Activated T-helper 17 cell treated with anti-CD3 and anti-CD28 coated beads, Interleukin-2, amount 50 U/mL, for 72 hours (primary cell): ENCODE results near the gene CD34. TPM values are rescaled to one million over a fixed set of nuclear protein-coding genes. Genes with fewer than 3 reads are reported as not detected.
A peak's percentile ranks its signal among the peaks of the same experiment; 100 is the strongest.
"Not testable (repeated sequence)": the region's sequence is repeated elsewhere in the genome, so short reads cannot be mapped to it uniquely, and the experiment has no call there.

Experiments used
- ATAC-seq: fragments of 150-1000 bp; cut with Tn5 transposase; replicated peaks from 2 replicates; pipeline ENCODE4 v1.10.0; 2021; ENCODE audit warnings: mild to moderate bottlenecking, moderate library complexity
- H3K27ac Mint-ChIP-seq: one replicate; pipeline ENCODE4 v1.8.0; 2022; ENCODE audit warnings: mixed read lengths
- H3K27me3 Mint-ChIP-seq: one replicate; pipeline ENCODE4 v1.8.0; 2022; ENCODE audit warnings: mixed read lengths
- H3K36me3 Mint-ChIP-seq: one replicate; pipeline ENCODE4 v1.8.0; 2022; ENCODE audit warnings: low read depth, mild to moderate bottlenecking, mixed read lengths
- H3K4me1 Mint-ChIP-seq: one replicate; pipeline ENCODE4 v1.8.0; 2022; ENCODE audit warnings: mixed read lengths
- H3K4me3 Mint-ChIP-seq: one replicate; pipeline ENCODE4 v1.8.0; 2022; ENCODE audit warnings: mild to moderate bottlenecking, mixed read lengths
- H3K9me3 Mint-ChIP-seq: one replicate; pipeline ENCODE4 v1.8.0; 2022; ENCODE audit warnings: mixed read lengths
- total RNA-seq, 2 donors: library from RNA; stranded (reverse); gene quantifications; one replicate each; pipeline ENCODE4 v1.2.3, GENCODE V29; 2022

CD34 gene
- total RNA-seq, 2 donors from 2014 or later, result 0.06 to 0.24 TPM

- Mint-ChIP-seq H3K4me1 (peaks cover 33% of the 10 kb centered on the region), H3K36me3 (no peaks in the 10 kb centered on the region), H3K4me3 (peak overlapping the region; percentile 82), H3K27me3 (peaks cover 7% of the 10 kb centered on the region), H3K27ac (peak overlapping the region; percentile 78), H3K9me3 (no peaks in the 10 kb centered on the region)
- ATAC-seq, result peak; percentile 27
Observed at GRCh38 chr1:207883660-207884250, 27.2 kb downstream of the CD34 start.

DNA sequence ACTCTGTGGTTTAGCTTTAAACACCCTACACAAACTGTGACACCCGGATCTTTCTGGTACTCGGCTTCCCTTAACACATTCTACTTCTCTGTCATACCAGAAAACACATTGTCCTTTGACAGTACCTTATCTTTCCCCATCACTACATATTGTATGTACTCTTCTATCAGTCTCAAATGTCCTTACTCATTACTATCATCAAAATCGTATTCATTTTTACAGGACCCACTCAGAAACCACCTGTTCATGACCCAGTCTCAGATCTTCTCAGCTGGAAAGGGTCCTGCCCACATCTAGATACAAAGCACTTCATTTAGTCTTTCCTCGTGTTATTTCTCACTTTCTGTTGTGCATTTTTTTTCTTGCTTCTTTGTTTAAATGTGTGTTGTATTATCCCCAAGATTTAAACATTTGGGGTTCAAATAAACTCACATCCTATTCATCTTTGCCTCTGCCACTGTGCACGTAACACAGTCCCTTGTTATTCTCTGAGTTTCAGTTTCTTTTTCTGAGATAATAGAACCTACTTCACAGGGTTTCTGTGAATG is 27.7 kb downstream of the CD34 start:
- peaks cover 33% of the 10 kb centered on the region for H3K4me1 Mint-ChIP-seq
- H3K27ac Mint-ChIP-seq, result peak overlapping the region; percentile 78
- ATAC-seq, result peak; percentile 80
- H3K9me3 Mint-ChIP-seq, result no peaks in the 10 kb centered on the region
- no peaks in the 10 kb centered on the region for H3K36me3 Mint-ChIP-seq
- peak overlapping the region; percentile 82 for H3K4me3 Mint-ChIP-seq
- H3K27me3 Mint-ChIP-seq, result peaks cover 7% of the 10 kb centered on the region

- Mint-ChIP-seq H3K27me3 (peaks cover 7% of the 10 kb centered on the region), H3K4me1 (peaks cover 33% of the 10 kb centered on the region), H3K27ac (peak overlapping the region; percentile 78), H3K4me3 (peak overlapping the region; percentile 82), H3K9me3 (no peaks in the 10 kb centered on the region), H3K36me3 (no peaks in the 10 kb centered on the region)
- peak; percentile 43 for ATAC-seq
Observed at GRCh38 chr1:207882692-207883091, 28.2 kb downstream of the CD34 start.

DNA sequence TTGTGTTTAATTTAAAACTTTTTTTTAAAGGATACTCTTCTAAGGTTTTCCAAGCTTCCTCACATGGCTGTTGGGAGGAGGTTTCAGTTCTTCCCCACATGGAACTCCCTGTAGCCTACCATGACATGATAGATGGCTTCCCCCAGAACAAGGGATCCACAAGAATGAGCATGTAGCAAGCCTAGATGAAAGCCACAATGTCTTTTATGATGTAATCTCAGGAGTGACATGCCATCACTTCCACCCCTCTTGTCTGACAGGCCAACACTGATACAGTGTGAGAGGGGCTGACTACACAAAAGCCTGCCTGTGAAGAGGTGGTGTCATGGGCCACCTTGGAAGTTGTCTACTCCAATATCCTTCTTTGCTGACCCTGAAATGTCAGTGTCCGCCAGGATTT is 32.0 kb downstream of the CD34 start:
- no peak overlapping the region for H3K4me3 Mint-ChIP-seq
- no peaks in the 10 kb centered on the region for H3K27me3 Mint-ChIP-seq
- H3K9me3 Mint-ChIP-seq, result no peaks in the 10 kb centered on the region
- H3K36me3 Mint-ChIP-seq, result no peaks in the 10 kb centered on the region
- no peak for ATAC-seq
- H3K4me1 Mint-ChIP-seq, result peaks cover 36% of the 10 kb centered on the region
- no peak overlapping the region for H3K27ac Mint-ChIP-seq

- H3K9me3 Mint-ChIP-seq, H3K27ac Mint-ChIP-seq, H3K36me3 Mint-ChIP-seq, ATAC-seq, H3K27me3 Mint-ChIP-seq, H3K4me3 Mint-ChIP-seq: not testable (repeated sequence)
- H3K4me1 Mint-ChIP-seq, result peaks cover 37% of the 10 kb centered on the region
Observed at GRCh38 chr1:207877914-207878313, 33.0 kb downstream of the CD34 start.

DNA sequence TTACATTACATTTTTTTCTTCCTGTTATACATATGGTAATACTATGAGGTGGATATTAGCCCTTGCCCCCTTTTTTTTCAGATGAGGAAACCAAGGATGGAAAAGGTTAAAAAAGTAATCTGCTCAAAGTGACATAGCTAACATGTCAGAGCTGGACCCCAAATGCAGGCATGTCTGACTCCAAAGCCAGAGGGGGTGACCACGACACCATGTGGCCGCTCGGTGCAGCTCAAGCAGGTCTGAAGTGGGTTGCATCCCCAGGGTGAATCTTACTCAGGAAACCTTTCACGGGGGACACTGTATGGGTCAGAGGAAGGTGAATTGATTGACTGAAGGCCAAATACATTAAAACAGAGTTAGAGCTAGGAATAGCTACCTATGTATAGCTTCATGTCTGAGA is 34.8 kb downstream of the CD34 start:
- H3K9me3 Mint-ChIP-seq, result no peaks in the 10 kb centered on the region
- no peak overlapping the region for H3K4me3 Mint-ChIP-seq
- peaks cover 45% of the 10 kb centered on the region for H3K4me1 Mint-ChIP-seq
- peak overlapping the region; percentile 19 for H3K27ac Mint-ChIP-seq
- H3K36me3 Mint-ChIP-seq, result no peaks in the 10 kb centered on the region
- no peak for ATAC-seq
- H3K27me3 Mint-ChIP-seq, result no peaks in the 10 kb centered on the region

DNA sequence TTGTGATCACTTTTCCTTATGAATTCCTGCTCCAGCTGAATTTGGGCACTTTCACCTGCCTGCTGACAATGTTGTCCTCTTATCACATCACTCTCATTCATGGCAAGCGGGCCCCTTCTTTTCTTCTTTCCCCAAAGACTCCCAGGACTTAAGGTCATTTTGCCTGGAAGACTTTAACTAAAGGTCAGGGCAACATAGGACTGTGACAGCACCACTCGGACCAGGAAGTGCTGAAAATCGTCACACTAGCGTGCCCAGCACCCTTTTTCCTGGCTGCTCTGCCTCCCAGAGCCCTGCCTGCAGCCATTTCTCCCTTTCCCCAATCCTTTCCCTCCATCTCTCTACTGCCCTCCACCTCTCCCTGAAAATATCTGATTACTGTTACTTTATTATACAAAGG is 35.4 kb downstream of the CD34 start:
- peak overlapping the region; percentile 19 for H3K27ac Mint-ChIP-seq
- no peaks in the 10 kb centered on the region for H3K27me3 Mint-ChIP-seq
- ATAC-seq, result no peak
- H3K36me3 Mint-ChIP-seq, result no peaks in the 10 kb centered on the region
- H3K4me1 Mint-ChIP-seq, result peaks cover 51% of the 10 kb centered on the region
- no peak overlapping the region for H3K4me3 Mint-ChIP-seq
- no peaks in the 10 kb centered on the region for H3K9me3 Mint-ChIP-seq

DNA sequence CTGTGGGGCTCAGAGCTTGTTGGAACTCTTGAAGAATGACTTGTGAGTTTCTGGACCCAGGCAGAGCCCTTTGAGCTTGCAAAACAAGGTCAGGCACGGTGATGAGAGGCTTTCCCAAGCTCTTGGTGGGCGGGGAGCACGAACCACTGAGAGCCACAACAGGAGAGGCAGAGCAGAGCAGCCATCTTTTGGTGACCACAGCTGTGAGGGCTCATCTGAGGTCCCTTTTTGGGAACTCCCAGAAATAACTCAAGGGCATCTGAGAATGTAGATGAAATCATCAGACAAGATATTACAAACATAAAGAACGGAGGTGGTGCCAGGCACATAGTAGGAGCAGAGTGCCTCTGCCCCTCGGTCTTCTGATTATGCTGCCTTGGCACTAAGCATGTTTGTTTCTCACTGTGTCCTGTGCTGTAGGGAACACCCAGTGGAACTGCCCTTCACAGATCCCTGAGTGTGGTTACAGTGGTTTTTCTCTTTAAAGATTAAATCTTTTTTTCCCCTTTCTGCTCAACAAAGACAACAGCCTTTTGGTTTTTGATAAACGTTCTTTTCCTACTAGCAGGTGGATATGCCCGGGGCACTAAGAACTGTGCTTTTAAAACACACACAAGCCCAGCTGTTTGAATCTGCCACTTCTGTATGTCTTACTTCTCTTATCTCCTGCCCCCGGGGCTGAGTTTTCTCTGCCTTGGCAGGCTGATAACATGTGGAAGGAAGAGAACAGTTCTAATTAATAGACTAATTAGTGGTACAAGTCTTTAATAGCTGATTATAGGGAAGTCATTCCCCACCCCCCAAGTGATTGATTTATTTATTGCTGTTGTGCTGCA is 37.7 kb downstream of the CD34 start:
- H3K4me3 Mint-ChIP-seq, result peak overlapping the region; percentile 75
- no peaks in the 10 kb centered on the region for H3K27me3 Mint-ChIP-seq
- peak; percentile 75 for ATAC-seq
- no peaks in the 10 kb centered on the region for H3K9me3 Mint-ChIP-seq
- peaks cover 53% of the 10 kb centered on the region for H3K4me1 Mint-ChIP-seq
- peaks cover 11% of the 10 kb centered on the region for H3K36me3 Mint-ChIP-seq
- H3K27ac Mint-ChIP-seq, result peak overlapping the region; percentile 84

DNA sequence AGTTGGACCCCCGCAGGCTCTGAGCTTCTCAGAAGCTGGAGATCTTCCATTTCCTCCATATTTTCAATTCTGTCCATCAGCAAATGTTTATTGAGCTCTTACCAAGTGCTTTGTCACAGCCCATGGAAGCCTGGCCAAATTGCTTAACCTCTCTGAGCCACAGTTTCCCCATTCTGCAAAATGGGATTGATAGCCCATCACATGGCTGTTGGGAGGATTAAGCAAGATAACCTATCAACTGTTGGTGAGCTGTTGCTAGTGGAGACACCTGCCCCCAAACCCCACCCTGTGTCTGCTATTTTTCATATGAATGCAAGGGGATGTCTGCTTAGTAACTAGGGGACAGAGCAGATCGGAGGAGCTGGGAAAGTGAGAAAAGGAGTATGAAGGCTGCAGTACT is 38.3 kb downstream of the CD34 start:
- ATAC-seq, result no peak
- H3K27ac Mint-ChIP-seq, result peak overlapping the region; percentile 84
- peak overlapping the region; percentile 75 for H3K4me3 Mint-ChIP-seq
- no peaks in the 10 kb centered on the region for H3K27me3 Mint-ChIP-seq
- H3K36me3 Mint-ChIP-seq, result peaks cover 17% of the 10 kb centered on the region
- H3K4me1 Mint-ChIP-seq, result peaks cover 53% of the 10 kb centered on the region
- no peaks in the 10 kb centered on the region for H3K9me3 Mint-ChIP-seq

DNA sequence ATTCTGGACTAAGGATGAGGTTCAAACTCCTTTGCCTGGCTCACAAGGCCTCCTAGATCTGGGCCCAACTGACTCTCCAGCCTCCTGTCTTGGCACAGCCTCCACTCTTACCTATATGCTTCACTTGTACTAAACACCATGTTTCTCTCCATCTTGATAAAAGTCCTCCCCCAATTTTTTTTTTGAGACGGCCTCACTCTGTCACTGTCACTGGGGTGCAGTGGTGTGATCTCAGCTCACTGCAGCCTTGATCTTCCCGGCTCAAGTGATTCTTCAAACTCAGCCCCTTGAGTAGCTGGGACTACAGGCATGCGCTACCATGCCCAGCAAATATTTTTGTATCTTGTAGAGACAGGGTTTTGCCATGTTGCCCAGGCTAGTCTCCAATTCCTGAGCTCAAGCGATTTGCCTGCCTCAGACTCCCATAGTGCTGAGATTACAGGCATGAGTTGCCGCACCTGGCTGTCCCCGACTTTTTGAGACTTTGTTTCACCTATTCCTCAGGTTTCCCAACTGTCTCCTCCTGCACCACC is 39.7 kb downstream of the CD34 start:
- peak overlapping the region; percentile 82 for H3K4me3 Mint-ChIP-seq
- ATAC-seq, result no peak
- H3K27me3 Mint-ChIP-seq, result no peaks in the 10 kb centered on the region
- H3K4me1 Mint-ChIP-seq, result peaks cover 60% of the 10 kb centered on the region
- peaks cover 32% of the 10 kb centered on the region for H3K36me3 Mint-ChIP-seq
- H3K9me3 Mint-ChIP-seq, result no peaks in the 10 kb centered on the region
- H3K27ac Mint-ChIP-seq, result peak overlapping the region; percentile 68

GRCh38 chr1:207870306-207871031 is 40.5 kb downstream of the CD34 start:
- no peak for ATAC-seq
- H3K9me3 Mint-ChIP-seq, result no peaks in the 10 kb centered on the region
- peaks cover 39% of the 10 kb centered on the region for H3K36me3 Mint-ChIP-seq
- H3K4me3 Mint-ChIP-seq, result peak overlapping the region; percentile 82
- H3K4me1 Mint-ChIP-seq, result peaks cover 62% of the 10 kb centered on the region
- no peaks in the 10 kb centered on the region for H3K27me3 Mint-ChIP-seq
- peak overlapping the region; percentile 68 for H3K27ac Mint-ChIP-seq

DNA sequence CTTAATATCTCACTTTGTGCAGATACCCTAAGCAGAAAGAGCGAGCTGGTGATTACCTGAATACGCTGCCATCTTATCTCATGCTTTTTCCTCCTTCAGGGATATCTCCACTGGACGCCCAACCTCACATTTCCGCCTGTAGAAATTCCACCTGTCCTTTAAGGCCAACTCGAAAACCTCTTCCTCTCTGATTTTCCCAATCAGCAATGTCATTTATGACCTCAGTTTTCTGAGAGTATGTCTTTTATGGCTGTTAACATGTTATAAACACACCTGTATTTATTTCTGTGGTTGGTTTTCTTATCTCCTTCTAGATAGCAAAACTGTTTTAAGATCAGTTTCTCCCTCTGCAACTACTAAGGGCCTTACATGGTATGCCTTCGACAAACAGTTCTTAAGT is 41.1 kb downstream of the CD34 start:
- H3K9me3 Mint-ChIP-seq, result no peaks in the 10 kb centered on the region
- peak overlapping the region; percentile 68 for H3K27ac Mint-ChIP-seq
- H3K4me3 Mint-ChIP-seq, result peak overlapping the region; percentile 82
- H3K36me3 Mint-ChIP-seq, result peaks cover 45% of the 10 kb centered on the region
- H3K4me1 Mint-ChIP-seq, result peaks cover 59% of the 10 kb centered on the region
- ATAC-seq, result no peak
- no peaks in the 10 kb centered on the region for H3K27me3 Mint-ChIP-seq

GRCh38 chr1:207868774-207869721 is 41.9 kb downstream of the CD34 start:
- peaks cover 53% of the 10 kb centered on the region for H3K36me3 Mint-ChIP-seq
- H3K9me3 Mint-ChIP-seq, result no peaks in the 10 kb centered on the region
- H3K27ac Mint-ChIP-seq, result peak overlapping the region; percentile 93
- no peaks in the 10 kb centered on the region for H3K27me3 Mint-ChIP-seq
- ATAC-seq, result peak; percentile 61
- H3K4me3 Mint-ChIP-seq, result peak overlapping the region; percentile 92
- peaks cover 64% of the 10 kb centered on the region for H3K4me1 Mint-ChIP-seq
